ENCODE results near the gene DYNLT1. TPM values are rescaled to one million over a fixed set of nuclear protein-coding genes. Genes with fewer than 3 reads are reported as not detected.

The DYNLT1 gene
- total and polyA plus RNA-seq, 2 of the 13 experiments (the other 11 are each of a cell fraction or from before 2014, with no cell fraction given), result 108 to 171 TPM

DNA sequence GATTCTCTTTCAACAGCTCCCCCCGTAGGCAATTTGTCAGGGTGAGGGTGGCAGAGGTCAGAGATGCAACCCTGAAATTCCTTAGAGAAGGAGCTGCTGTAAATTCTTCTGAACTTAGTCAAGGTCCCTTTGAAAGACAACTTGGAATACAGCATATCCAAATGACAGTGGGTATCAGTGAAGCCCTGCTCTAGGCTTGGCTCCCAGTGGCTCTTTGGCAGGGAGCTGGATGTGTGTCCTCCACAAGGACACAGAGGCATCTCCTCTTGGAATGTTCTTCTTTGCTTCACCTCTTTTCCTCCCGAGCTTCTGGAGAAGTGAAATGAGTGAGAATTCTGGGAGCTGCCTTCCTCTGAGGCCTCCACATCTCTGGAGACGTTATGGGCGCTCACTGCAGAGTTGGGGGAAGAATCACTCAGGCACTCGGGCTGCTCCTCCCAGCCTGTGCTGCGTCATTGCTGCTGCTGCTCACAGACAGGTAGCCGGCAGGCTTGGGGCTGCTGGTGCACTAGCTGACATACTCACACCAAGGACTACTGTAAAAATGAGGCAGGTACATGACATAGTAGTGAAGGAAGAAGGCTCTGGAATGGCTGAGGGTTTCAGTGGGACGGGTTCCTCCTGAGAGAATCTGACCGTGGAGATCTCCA, 34.1 kb downstream of the DYNLT1 start:
- TSS peak; percentile 1 for BruUV-seq (replicated peaks)
- H3K36me3 ChIP-seq (replicated peaks in 1 of 2; ENCODE audit: control insufficient read depth in 1 of 2, insufficient read depth in 2 of 2, low read length in 2 of 2), result peaks cover 64 to 93% of the 10 kb centered on the region in 2 experiments

GRCh38 chr6:158609455-158610155, 34.9 kb downstream of the DYNLT1 start:
- FAIRE-seq (no peak), ATAC-seq (no peak), DNase-seq (ENCODE audit: low spot score) (no peak)
- H3K4me2 ChIP-seq (ENCODE audit: low read depth, low read length), result no peak overlapping the region
- H3K79me2 ChIP-seq (ENCODE audit: insufficient read depth, low read length), result no peaks in the 10 kb centered on the region
- TF ChIP-seq NFIB (CRISPR knock-in tag; IDR thresholded peaks at IDR 0.05; ENCODE audit: borderline replicate concordance), result 0 out of 2 replicates have a peak, but pooled peaks have one; percentile 69
- no peak for TF ChIP-seq ATF2 (CRISPR knock-in tag; IDR thresholded peaks at IDR 0.05)
- no peak overlapping the region for H3K9ac ChIP-seq (ENCODE audit: insufficient read depth, low read depth, low read length)
- intact Hi-C loops (cut with micrococcal nuclease; ENCODE audit: unreplicated experiment) (no loop called here), in situ Hi-C loops (cut with HindIII; ENCODE audit: extremely low pct_ligation_motif_present, low pct_unique_long_range_greater_than_20kb) (no loop called here)
- ChIA-PET CTCF (ENCODE audit: low intra/inter-chr PET ratio, low total read pairs) (no interaction called here), POLR2A (no interaction called here)
- WGBS (ENCODE audit: low lambda C conversion rate), result 97% methylated on average over 12 of the region's 13 CpGs
- no TSS peak for BruUV-seq (replicated peaks)
- H3K36me3 ChIP-seq (replicated peaks in 1 of 2; ENCODE audit: control insufficient read depth in 1 of 2, insufficient read depth in 2 of 2, low read length in 2 of 2), result peaks cover 67 to 98% of the 10 kb centered on the region in 2 experiments
- no peaks in the 10 kb centered on the region for H3K4me1 ChIP-seq (ENCODE audit: insufficient read depth, low read length)
- H3K27me3 ChIP-seq (ENCODE audit: control insufficient read depth in 1 of 2, insufficient read depth in 2 of 2, low read length in 2 of 2), result no peaks in the 10 kb centered on the region
- H3K9me3 ChIP-seq (ENCODE audit: low read length), result no peaks in the 10 kb centered on the region
- H3K4me3 ChIP-seq (replicated peaks in 1 of 3; ENCODE audit: insufficient read depth in 1 of 3, low read depth in 2 of 3, low read length in 3 of 3), result no peak overlapping the region
- no peak overlapping the region for H2AFZ ChIP-seq (ENCODE audit: low read length)
- H4K20me1 ChIP-seq (ENCODE audit: insufficient read depth, low read length), result peaks cover 33% of the 10 kb centered on the region; the same call in 1 of the 2 replicates
- no peak overlapping the region for H3K27ac ChIP-seq (ENCODE audit: extremely low read length, insufficient read depth, low read length)

More for the DNA sequence above, 34.1 kb downstream of the DYNLT1 start:
- no peak overlapping the region for H2AFZ ChIP-seq (ENCODE audit: low read length)
- ChIA-PET CTCF (ENCODE audit: low intra/inter-chr PET ratio, low total read pairs) (no interaction called here), POLR2A (no interaction called here)
- TF ChIP-seq, protein P1, sequence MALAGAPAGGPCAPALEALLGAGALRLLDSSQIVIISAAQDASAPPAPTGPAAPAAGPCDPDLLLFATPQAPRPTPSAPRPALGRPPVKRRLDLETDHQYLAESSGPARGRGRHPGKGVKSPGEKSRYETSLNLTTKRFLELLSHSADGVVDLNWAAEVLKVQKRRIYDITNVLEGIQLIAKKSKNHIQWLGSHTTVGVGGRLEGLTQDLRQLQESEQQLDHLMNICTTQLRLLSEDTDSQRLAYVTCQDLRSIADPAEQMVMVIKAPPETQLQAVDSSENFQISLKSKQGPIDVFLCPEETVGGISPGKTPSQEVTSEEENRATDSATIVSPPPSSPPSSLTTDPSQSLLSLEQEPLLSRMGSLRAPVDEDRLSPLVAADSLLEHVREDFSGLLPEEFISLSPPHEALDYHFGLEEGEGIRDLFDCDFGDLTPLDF (CRISPR knock-in tag; IDR thresholded peaks at IDR 0.05), result no peak
- H3K4me3 ChIP-seq (replicated peaks in 1 of 3; ENCODE audit: insufficient read depth in 1 of 3, low read depth in 2 of 3, low read length in 3 of 3), result no peak overlapping the region
- in situ Hi-C loops (cut with HindIII; ENCODE audit: extremely low pct_ligation_motif_present, low pct_unique_long_range_greater_than_20kb), result no loop called here
- no peaks in the 10 kb centered on the region for H3K79me2 ChIP-seq (ENCODE audit: insufficient read depth, low read length)
- FAIRE-seq, result no peak
- H3K9me3 ChIP-seq (ENCODE audit: low read length), result no peaks in the 10 kb centered on the region
- 96% methylated on average over 9 of the region's 9 CpGs for WGBS (ENCODE audit: low lambda C conversion rate)
- H3K27ac ChIP-seq (ENCODE audit: extremely low read length, insufficient read depth, low read length), result no peak overlapping the region
- peaks cover 27% of the 10 kb centered on the region; the same call in 1 of the 2 replicates for H4K20me1 ChIP-seq (ENCODE audit: insufficient read depth, low read length)
- peak; percentile 12; the same call in 1 of the 3 replicates for ATAC-seq
- intact Hi-C loops (cut with micrococcal nuclease; ENCODE audit: unreplicated experiment), result no loop called here
- H3K9ac ChIP-seq (ENCODE audit: insufficient read depth, low read depth, low read length), result no peak overlapping the region
- no peaks in the 10 kb centered on the region for H3K4me1 ChIP-seq (ENCODE audit: insufficient read depth, low read length)
- H3K4me2 ChIP-seq (ENCODE audit: low read depth, low read length), result no peak overlapping the region
- no peaks in the 10 kb centered on the region for H3K27me3 ChIP-seq (ENCODE audit: control insufficient read depth in 1 of 2, insufficient read depth in 2 of 2, low read length in 2 of 2)
- DNase-seq (ENCODE audit: low spot score), result no peak
